Adrenal gland (tissue), 5 donors: ENCODE results near the gene CDK17.

Experiments
- POLR2A ChIP-seq, 2 donors: fragments of 450-650 bp; IDR thresholded peaks; one replicate each; pipeline ENCODE4 v1.6.1; 2017; ENCODE audit warnings: antibody characterized with exemption in 2 of 2, mild to moderate bottlenecking in 2 of 2, moderate library complexity in 1 of 2
- TF ChIP-seq, protein P1 (sequence below), 6 experiments: fragments of 450-650 bp in 4 of 6; fragments of 200-600 bp in 2 of 6; sonication (generic) in 1 of 6; IDR thresholded peaks; 1 replicate in 5 of 6; 2 replicates in 1 of 6; pipeline versions ENCODE4 v1.5.1 to v1.8.0; 2016 to 2021; ENCODE audit warnings: antibody characterized with exemption in 6 of 6, mild to moderate bottlenecking in 2 of 6, moderate library complexity in 1 of 6
- donor health status: DM: no; HTN: no; CAD: no.

DNA sequence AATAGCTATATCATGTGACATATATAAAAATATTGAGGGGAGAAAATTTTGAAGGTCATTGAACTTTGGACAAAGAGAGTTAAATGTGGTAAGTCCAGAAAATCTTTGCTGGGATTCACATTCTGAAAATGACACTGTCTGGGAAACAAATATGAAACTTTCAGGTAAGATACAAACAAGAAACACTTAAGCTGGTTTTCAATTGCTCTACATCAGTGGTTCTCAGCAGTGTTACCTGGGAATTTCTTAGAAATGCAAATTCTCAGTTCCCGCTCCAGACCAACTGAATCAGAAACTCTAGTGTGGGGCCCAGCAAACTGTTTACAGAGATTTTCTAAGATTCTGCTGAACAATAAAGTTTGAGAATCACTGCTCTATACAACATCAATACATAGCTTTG lies 3.6 kb upstream of the CDK17 start:
- TF ChIP-seq, protein P1, sequence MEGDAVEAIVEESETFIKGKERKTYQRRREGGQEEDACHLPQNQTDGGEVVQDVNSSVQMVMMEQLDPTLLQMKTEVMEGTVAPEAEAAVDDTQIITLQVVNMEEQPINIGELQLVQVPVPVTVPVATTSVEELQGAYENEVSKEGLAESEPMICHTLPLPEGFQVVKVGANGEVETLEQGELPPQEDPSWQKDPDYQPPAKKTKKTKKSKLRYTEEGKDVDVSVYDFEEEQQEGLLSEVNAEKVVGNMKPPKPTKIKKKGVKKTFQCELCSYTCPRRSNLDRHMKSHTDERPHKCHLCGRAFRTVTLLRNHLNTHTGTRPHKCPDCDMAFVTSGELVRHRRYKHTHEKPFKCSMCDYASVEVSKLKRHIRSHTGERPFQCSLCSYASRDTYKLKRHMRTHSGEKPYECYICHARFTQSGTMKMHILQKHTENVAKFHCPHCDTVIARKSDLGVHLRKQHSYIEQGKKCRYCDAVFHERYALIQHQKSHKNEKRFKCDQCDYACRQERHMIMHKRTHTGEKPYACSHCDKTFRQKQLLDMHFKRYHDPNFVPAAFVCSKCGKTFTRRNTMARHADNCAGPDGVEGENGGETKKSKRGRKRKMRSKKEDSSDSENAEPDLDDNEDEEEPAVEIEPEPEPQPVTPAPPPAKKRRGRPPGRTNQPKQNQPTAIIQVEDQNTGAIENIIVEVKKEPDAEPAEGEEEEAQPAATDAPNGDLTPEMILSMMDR (IDR thresholded peaks at IDR 0.05) = no peak
- no peak for TF ChIP-seq POLR2A (IDR thresholded peaks at IDR 0.05)
